Thyroid gland (tissue), 4 donors: ENCODE results near the gene DNAJC25. TPM values are rescaled to one million over a fixed set of nuclear protein-coding genes. Genes with fewer than 3 reads are reported as not detected.

Experiments
- DNase-seq, 2 donors: peaks; one replicate each; pipeline ENCODE4 v3.0.0-alpha.2; 2019
- H3K27ac ChIP-seq, 3 donors: fragments of 200-600 bp; sonication (generic); 1 replicate in 2 of 3; 2 replicates in 1 of 3; pipeline ENCODE4 v1.5.1; 2016 to 2019; ENCODE audit warnings: mild to moderate bottlenecking in 1 of 3, moderate library complexity in 1 of 3
- H3K27me3 ChIP-seq: fragments of 200-600 bp; sonication (generic); one replicate; pipeline ENCODE4 v1.5.1; 2019
- H3K36me3 ChIP-seq, 2 donors: fragments of 200-600 bp; sonication (generic); one replicate each; pipeline ENCODE4 v1.5.1; 2016 to 2019
- H3K4me1 ChIP-seq, 2 donors: fragments of 200-600 bp; sonication (generic); one replicate each; pipeline ENCODE4 v1.5.1; 2017 to 2019
- H3K4me3 ChIP-seq, 3 donors: fragments of 200-600 bp; sonication (generic); replicated peaks in 1 of 3; 1 replicate in 2 of 3; 2 replicates in 1 of 3; pipeline ENCODE4 v1.5.1; 2016; ENCODE audit warnings: mild to moderate bottlenecking in 1 of 3
- H3K9me3 ChIP-seq: fragments of 200-600 bp; sonication (generic); one replicate; pipeline ENCODE4 v1.5.1; 2017
- CTCF ChIP-seq, 6 experiments: fragments of 200-600 bp in 3 of 6; fragments of 450-650 bp in 3 of 6; sonication (generic) in 3 of 6; IDR thresholded peaks; one replicate each; pipeline ENCODE4 v1.5.1; 2016 to 2019; ENCODE audit warnings: antibody characterized with exemption in 6 of 6, mild to moderate bottlenecking in 2 of 6, inconsistent platforms in 1 of 6, moderate library complexity in 1 of 6
- POLR2A ChIP-seq, 2 donors: fragments of 450-650 bp; IDR thresholded peaks; one replicate each; pipeline ENCODE4 v1.6.1; 2017; ENCODE audit warnings: antibody characterized with exemption in 2 of 2, mild to moderate bottlenecking in 2 of 2, moderate library complexity in 1 of 2
- WGBS, 2 donors: methylation state at CpG; one replicate each; pipeline ENCODE4 v1.1.5; 2017; 5-methylcytosine and 5-hydroxymethylcytosine counted together
- intact Hi-C: fragments of 100-400 bp; cut with DNase I; formaldehyde crosslinking; loops from one replicate; pipeline ENCODE4 v1.15.1; 2023
- total RNA-seq, 4 donors: library from RNA; depleted of rRNA; stranded (reverse); fragments of >200 nt; gene quantifications; one replicate each; pipeline ENCODE4 v1.2.3, GENCODE V29; 2016

Gene DNAJC25
- total RNA-seq: 10 to 100 TPM in 2 of 4 donors, 1 to 10 TPM in 2; 6.0 to 15.2 (median 10.8) TPM

DNA sequence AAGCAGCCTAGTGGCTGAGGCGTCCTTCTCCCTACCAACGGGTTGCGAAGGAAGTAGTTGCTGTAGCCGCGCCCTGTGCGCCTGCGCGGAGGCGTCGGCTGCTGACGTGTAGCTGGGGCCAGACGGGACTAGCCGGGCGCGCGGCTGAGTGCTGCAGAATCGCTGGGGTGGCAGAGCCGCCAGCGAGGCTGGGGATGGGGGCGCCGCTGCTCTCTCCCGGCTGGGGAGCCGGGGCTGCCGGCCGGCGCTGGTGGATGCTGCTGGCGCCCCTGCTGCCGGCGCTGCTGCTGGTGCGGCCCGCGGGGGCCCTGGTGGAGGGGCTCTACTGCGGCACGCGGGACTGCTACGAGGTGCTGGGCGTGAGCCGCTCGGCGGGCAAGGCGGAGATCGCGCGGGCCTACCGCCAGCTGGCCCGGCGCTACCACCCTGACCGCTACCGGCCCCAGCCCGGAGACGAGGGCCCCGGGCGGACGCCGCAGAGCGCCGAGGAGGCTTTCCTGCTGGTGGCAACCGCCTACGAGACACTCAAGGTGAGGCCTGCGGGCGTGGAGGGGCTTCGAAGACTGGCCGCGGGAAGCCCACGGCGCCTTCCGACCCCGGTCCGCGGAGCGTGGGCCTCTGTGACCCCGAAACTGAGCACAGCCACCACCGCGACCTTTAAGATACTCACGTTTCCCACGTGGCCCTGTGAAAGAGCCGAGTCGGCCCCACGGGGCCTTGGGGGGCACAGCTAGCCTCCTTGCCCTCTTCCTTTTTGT lies at the start of gene DNAJC25:
Gene DNAJC25, plus strand, starts transcription at position 121 of the 758 bp plus-strand sequence. Its CDS starts 74 bp downstream, at position 195.
- H3K27me3 ChIP-seq: no peaks in the 10 kb centered on the region
- peak within 1 kb of the TSS; percentile 77 to 93 (median 89) for H3K4me3 ChIP-seq
- intact Hi-C loops: no loop called here
- H3K4me1 ChIP-seq: peaks cover 12 to 23% of the 10 kb centered on the region in 2 donors
- no peaks in the 10 kb centered on the region for H3K36me3 ChIP-seq
- peak within 1 kb of the TSS; percentile 39 to 80 (median 73) for H3K27ac ChIP-seq
- TF ChIP-seq POLR2A (IDR thresholded peaks at IDR 0.05) (peak; percentile 86 to 99), CTCF (IDR thresholded peaks at IDR 0.05) (peak in 2 of 6 experiments; percentile 7 to 16)
- peak; percentile 97 for DNase-seq
- H3K9me3 ChIP-seq: no peaks in the 10 kb centered on the region
- WGBS, 2 donors: 0 to 1% methylated on average over 26 of the region's 79 CpGs

GRCh38 chr9:111582888-111583287 lies 48.2 kb upstream of the DNAJC25 start:
- Histone ChIP-seq H3K4me1 (no peaks in the 10 kb centered on the region), H3K27me3 (no peaks in the 10 kb centered on the region), H3K27ac (no peak overlapping the region), H3K36me3 (peaks cover 37 to 38% of the 10 kb centered on the region in 2 donors), H3K4me3 (no peak overlapping the region), H3K9me3 (no peaks in the 10 kb centered on the region)
- peak in 1 of 2 donors; percentile 7 for DNase-seq
- 81 to 89% methylated on average over 3 of the region's 3 CpGs for WGBS, 2 donors
- intact Hi-C loops: no loop called here
- TF ChIP-seq CTCF (IDR thresholded peaks at IDR 0.05) (no peak), POLR2A (IDR thresholded peaks at IDR 0.05) (no peak)

DNA sequence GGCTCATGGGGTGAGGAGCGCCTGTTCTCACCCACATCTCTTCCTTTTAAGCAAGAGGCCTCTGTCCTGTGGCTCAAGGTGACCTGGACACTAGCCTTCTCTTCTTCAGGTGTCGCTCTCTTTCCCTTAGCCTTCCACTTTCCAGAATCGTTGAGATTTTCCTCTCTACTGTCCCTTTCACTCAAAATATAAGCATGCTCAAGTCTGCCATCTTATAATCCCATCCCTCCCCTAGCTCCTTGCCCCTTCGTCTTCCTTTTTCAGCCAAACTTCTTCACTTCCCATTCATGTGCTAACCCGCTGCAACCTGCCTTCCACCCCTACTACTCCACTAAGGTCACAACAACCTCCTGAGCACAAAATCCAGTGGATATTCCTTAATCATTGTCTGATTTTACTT lies 44.8 kb upstream of the DNAJC25 start:
- no peak for TF ChIP-seq CTCF (IDR thresholded peaks at IDR 0.05)
- TF ChIP-seq POLR2A (IDR thresholded peaks at IDR 0.05): no peak
- Histone ChIP-seq H3K4me1 (no peaks in the 10 kb centered on the region), H3K27me3 (no peaks in the 10 kb centered on the region), H3K4me3 (no peak overlapping the region), H3K27ac (no peak overlapping the region), H3K9me3 (no peaks in the 10 kb centered on the region), H3K36me3 (peaks cover 22 to 26% of the 10 kb centered on the region in 2 donors)
- 94 to 95% methylated on average over 5 of the region's 5 CpGs for WGBS, 2 donors
- DNase-seq: no peak
- intact Hi-C loops: no loop called here

- H3K27ac ChIP-seq: no peak overlapping the region
- no peak overlapping the region for H3K4me3 ChIP-seq
- no peaks in the 10 kb centered on the region for H3K9me3 ChIP-seq
- H3K27me3 ChIP-seq: no peaks in the 10 kb centered on the region
- no peak for DNase-seq
- no peaks in the 10 kb centered on the region for H3K4me1 ChIP-seq
- 87 to 88% methylated on average over 5 of the region's 5 CpGs for WGBS, 2 donors
- TF ChIP-seq CTCF (IDR thresholded peaks at IDR 0.05) (no peak), POLR2A (IDR thresholded peaks at IDR 0.05) (no peak)
- intact Hi-C loops: no loop called here
- peaks cover 9 to 15% of the 10 kb centered on the region in 2 donors for H3K36me3 ChIP-seq
These were observed 42.3 kb upstream of the DNAJC25 start for GRCh38 chr9:111588846-111589245.
